Measurements from ENCODE around the gene OR52W1. TPM values are rescaled to one million over a fixed set of nuclear protein-coding genes. Genes with fewer than 3 reads are reported as not detected.

OR52W1 gene
- total RNA-seq, 6 donors from 2014 or later, result not detected

DNA sequence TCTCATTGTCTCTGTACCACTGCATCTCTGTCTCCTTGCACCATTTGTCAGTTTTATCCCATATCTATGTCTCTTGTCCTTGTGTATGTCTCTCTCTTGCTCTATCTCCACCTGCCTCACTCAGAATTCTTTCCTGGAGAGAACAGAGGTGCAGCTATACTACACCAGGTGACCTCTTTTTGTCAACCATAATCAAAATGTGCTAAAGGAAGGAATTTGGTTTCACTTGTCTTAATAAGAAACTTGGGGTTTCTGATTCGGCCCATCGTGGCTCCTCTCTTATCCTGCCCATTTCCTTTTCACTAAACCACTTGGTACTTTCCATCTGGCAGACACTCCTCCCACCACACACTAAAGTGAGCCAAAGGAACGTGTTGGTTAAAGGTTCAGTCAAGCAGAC is 4.3 kb downstream of the OR52W1 start:
- TF ChIP-seq CTCF (IDR thresholded peaks at IDR 0.05) (no peak), POLR2A (IDR thresholded peaks at IDR 0.05) (no peak), POLR2AphosphoS5 (IDR thresholded peaks at IDR 0.05) (no peak), EP300 (IDR thresholded peaks at IDR 0.05) (no peak)
- Histone ChIP-seq H3K27me3 (no peaks in the 10 kb centered on the region), H3K36me3 (peaks cover 0 to 43% (median 4%) of the 10 kb centered on the region in 4 donors), H3K27ac (peak overlapping the region in 1 of 4 donors; percentile 82), H3K4me3 (no peak overlapping the region), H3K4me1 (peaks cover 0 to 4% (median 0%) of the 10 kb centered on the region in 4 donors), H3K9me3 (no peaks in the 10 kb centered on the region)
- 60 to 66% methylated on average over 3 of the region's 3 CpGs for WGBS, 2 donors
- ATAC-seq (ENCODE audit: low FRiP score in 2 of 2), result no peak
- DNase-seq, result no peak

- Histone ChIP-seq H3K4me1 (peaks cover 0 to 4% (median 0%) of the 10 kb centered on the region in 4 donors), H3K36me3 (peaks cover under 1 to 55% (median 4%) of the 10 kb centered on the region in 4 donors), H3K27ac (peak overlapping the region in 1 of 4 donors; percentile 82), H3K9me3 (no peaks in the 10 kb centered on the region), H3K27me3 (no peaks in the 10 kb centered on the region), H3K4me3 (no peak overlapping the region)
- no peak for TF ChIP-seq CTCF (IDR thresholded peaks at IDR 0.05)
- TF ChIP-seq POLR2AphosphoS5 (IDR thresholded peaks at IDR 0.05), result peak in 1 of 2 donors; percentile 14
- TF ChIP-seq POLR2A (IDR thresholded peaks at IDR 0.05), result no peak
- no peak for TF ChIP-seq EP300 (IDR thresholded peaks at IDR 0.05)
- DNase-seq, result no peak
- no peak for ATAC-seq (ENCODE audit: low FRiP score in 2 of 2)
- WGBS, 2 donors, result 65 to 85% methylated on average over 1 of the region's 1 CpG
Measured at GRCh38 chr11:6204706-6205105, 5.7 kb downstream of the OR52W1 start.

DNA sequence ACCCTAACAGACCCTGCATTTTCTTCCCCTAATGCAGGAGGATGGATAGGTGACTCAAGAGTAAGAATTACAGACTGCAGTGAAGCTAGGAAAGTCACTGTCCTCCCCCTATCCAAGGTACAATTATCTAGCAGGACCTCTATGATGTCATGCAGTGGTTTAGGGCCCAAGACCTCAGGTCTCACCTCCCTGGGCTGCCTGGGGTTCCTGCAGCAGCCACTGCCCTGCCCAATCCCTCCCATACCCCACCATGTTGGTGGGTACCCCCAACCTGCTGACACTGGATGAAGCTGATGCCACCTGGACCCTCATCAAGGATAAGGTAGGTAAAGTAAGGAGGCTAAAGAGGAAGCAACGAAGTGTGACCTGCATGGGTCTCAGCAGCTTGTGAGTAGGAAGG is 6.3 kb downstream of the OR52W1 start, which contains the start of gene C11orf42:
C11orf42 (plus strand) TSS at position 192 of the 400 bp plus-strand sequence; CDS start at position 251, 59 bp downstream.
- 88 to 100% methylated on average over 1 of the region's 1 CpG for WGBS, 2 donors

DNA sequence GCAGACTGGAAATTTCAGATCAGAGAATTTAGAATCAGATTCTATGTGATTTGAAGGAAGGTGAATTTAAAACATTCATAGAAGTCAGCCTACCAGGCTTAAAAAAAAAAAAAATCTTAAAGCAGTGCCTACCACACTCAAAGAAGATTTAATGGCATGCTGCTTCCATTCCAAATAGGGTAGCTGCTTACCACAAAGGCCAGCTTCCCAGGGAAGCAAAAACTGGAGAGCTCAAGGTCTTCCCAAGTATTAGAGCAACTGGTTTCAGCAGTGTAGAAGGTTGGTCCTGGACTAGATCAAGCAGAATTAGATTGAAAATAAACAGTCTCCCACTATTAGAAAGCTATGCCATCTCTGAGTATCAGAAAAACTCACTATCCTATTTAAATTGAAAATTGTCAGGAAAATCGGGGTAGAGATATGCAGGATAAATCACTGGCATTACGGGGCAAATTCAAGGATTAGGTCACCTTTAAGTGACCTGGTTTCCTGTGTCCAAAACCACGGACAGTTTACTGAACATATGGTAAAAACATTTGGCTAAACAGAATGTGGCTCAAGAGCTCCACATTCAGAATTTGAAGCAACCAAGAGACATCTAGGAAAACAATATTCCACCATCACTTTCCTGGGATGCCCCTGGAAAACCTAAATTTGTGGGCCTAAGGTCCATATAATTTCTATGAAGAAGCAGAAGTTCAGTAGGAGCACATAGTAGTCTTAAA is 7.6 kb downstream of the OR52W1 start:
- TF ChIP-seq POLR2A (IDR thresholded peaks at IDR 0.05), result no peak
- TF ChIP-seq POLR2AphosphoS5 (IDR thresholded peaks at IDR 0.05), result no peak
- TF ChIP-seq CTCF (IDR thresholded peaks at IDR 0.05), result no peak
- TF ChIP-seq EP300 (IDR thresholded peaks at IDR 0.05), result no peak
- Histone ChIP-seq H3K27me3 (no peaks in the 10 kb centered on the region), H3K27ac (no peak overlapping the region), H3K9me3 (no peaks in the 10 kb centered on the region), H3K4me1 (no peaks in the 10 kb centered on the region), H3K4me3 (no peak overlapping the region), H3K36me3 (peaks cover 3 to 74% (median 20%) of the 10 kb centered on the region in 4 donors)
- no peak for ATAC-seq (ENCODE audit: low FRiP score in 2 of 2)
- 81 to 85% methylated on average over 3 of the region's 3 CpGs for WGBS, 2 donors
- DNase-seq, result no peak

More for the DNA sequence above, 6.3 kb downstream of the OR52W1 start, which contains the start of gene C11orf42:
- Histone ChIP-seq H3K9me3 (no peaks in the 10 kb centered on the region), H3K4me3 (no peak within 1 kb of the TSS), H3K27me3 (no peaks in the 10 kb centered on the region), H3K27ac (peak within 1 kb of the TSS in 2 of 4 donors; percentile 7 to 82), H3K4me1 (peaks cover 0 to 3% (median 0%) of the 10 kb centered on the region in 4 donors), H3K36me3 (peaks cover 3 to 61% (median 9%) of the 10 kb centered on the region in 4 donors)
- TF ChIP-seq POLR2AphosphoS5 (IDR thresholded peaks at IDR 0.05) (no peak), CTCF (IDR thresholded peaks at IDR 0.05) (no peak), EP300 (IDR thresholded peaks at IDR 0.05) (no peak)
- DNase-seq (no peak), ATAC-seq (ENCODE audit: low FRiP score in 2 of 2) (no peak)
